ENCODE results near the gene PAX5. TPM values are rescaled to one million over a fixed set of nuclear protein-coding genes. Genes with fewer than 3 reads are reported as not detected.

Gene PAX5
- total RNA-seq, 1 experiment from 2014 or later: not detected

DNA sequence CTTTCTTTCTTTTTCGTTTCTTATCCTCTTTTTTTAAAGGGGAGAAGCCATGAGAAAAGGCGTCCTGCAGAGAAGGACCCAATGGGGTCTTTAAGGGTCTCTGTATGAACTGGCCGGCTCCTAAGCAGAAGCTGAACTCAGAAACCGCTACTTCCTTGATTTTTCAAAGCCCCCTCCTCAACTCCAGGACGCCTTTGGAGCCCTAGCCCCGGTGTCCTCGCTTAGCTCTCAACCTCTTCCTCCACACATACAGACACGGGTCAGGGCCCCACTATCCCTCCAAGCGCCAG, 8.3 kb downstream of the PAX5 start:
- no peak for DNase-seq (ENCODE audit: extremely low read depth, low read depth)

- no peak for DNase-seq (ENCODE audit: extremely low read depth, low read depth)
Observed at GRCh38 chr9:37025071-37025822, 8.8 kb downstream of the PAX5 start.

GRCh38 chr9:37017546-37017945, 16.5 kb downstream of the PAX5 start:
- DNase-seq (ENCODE audit: extremely low read depth, low read depth): no peak

DNA sequence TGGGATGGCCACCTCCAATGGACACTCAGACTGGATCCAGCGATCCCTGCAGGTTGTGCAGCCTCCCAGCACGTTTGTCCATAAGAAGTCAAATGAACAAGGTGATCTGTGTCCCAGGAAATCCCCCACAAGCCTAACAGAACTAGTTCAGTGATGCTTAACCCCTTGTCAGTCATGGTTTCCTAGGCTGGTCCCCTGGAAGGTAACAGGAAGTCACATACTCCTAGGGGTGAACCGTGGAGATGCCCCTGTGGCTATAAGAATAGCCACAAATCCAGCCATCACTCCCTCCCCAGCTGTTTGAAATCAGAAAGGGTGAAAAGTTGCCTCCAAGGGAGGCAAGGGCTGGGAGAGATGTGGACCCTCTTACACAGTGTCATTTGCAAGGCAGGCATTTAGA, 22.5 kb downstream of the PAX5 start:
- no peak for DNase-seq (ENCODE audit: extremely low read depth, low read depth)

DNA sequence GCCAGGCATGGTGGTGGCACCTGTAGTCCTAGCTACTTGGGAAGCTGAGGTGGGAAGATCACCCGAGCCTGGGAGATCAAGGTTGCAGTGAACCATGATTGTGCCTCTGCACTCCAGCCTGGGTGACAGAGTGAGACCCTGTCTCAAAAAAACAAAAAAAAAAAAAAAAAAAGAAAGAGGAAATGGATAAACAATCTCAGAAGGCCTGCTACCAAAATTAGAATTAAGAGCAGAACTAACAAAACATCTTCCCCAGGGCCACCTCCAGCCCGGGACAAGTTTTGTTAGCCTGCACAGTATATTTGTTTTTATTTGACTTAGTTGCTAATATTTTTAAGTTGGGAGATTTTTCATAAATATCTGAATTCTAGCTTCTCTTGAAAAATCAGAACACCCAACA, 23.1 kb downstream of the PAX5 start:
- no peak for DNase-seq (ENCODE audit: extremely low read depth, low read depth)

GRCh38 chr9:37010180-37010579, 23.9 kb downstream of the PAX5 start:
- no peak for DNase-seq (ENCODE audit: extremely low read depth, low read depth)

DNA sequence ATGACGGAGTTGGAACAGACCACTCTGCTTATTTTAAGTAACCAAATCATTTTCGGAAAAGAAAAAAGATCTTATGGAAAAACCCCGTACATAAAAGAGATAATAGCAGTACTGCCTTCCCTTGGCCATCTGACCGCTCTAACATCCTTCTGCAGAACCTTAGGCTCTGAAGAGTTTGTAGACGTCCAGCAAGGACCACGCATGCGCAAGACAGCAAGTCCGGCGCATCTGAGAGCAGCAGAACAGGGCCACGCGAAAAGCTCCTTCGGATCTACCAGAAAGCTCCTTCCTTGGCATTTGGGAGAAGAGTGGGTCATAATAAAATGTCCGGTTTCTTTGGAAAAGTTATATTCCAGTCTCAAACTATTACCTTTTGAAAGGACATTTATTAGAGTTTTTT, 26.8 kb downstream of the PAX5 start:
- DNase-seq (ENCODE audit: extremely low read depth, low read depth): no peak

- DNase-seq (ENCODE audit: extremely low read depth, low read depth): no peak
Observed at GRCh38 chr9:37005517-37006140, 28.4 kb downstream of the PAX5 start.

DNA sequence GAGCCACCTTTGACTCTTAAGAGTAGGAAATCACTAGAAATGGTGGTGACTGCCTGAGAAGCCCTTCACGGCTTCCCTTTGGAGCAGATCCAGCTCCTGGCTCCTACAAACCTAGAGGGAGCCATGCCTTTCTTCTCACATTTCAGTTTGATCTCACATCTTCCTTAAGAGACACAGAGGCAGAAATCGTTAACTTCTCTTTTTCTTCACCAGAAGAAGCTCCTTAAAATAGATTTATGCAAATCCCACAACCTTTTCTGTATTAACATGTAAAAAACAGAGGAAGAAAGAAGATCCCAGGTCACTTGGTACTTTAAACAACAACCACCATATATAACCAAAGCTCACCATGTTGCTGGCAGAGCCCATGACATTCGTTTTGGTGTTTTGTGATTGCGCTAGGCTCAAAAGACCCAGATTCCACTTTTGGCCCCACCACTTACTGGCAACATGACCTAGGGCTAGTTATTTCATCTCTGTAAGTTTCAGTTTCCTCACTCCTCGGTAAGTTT, 29.6 kb downstream of the PAX5 start:
- DNase-seq (ENCODE audit: extremely low read depth, low read depth): no peak

DNA sequence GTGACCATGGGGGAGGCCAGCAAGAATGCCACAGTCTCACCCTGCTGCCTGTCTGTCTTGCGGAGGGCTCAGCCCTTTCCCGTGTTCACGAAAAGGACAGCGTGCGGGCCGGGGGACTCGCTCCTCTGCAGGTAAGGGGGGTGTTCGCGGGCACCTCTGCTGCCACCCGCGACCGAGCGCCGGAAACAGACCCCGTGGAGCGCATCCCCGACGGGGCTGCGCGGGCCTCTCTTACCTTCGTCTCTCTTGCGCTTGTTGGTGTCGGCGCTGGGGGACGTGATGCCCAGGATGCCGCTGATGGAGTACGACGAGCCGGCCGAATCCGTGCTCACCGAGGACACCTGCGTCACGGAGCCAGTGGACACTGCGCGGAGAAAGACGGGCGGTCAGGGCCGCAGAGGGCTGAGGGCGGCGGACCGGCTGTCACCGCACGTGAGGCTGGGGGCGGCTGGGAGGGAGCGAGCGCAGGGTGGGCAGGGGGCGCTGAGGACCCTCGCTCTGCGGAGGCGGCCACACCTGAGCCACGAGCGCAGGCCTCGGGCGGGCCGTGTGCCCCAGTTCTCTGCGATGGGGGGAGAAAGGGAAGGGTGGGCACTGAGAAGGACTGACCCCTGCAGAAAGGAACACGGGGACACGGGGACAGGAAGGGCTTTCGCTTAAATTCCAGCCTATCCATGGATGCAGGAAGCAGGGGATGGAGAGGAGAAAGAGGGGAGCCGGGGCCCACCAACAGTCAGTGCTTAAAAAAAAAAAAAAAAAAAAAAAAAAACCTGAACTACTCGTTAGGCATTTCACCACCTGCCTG, 31.5 kb downstream of the PAX5 start:
- no peak for DNase-seq (ENCODE audit: extremely low read depth, low read depth)

DNA sequence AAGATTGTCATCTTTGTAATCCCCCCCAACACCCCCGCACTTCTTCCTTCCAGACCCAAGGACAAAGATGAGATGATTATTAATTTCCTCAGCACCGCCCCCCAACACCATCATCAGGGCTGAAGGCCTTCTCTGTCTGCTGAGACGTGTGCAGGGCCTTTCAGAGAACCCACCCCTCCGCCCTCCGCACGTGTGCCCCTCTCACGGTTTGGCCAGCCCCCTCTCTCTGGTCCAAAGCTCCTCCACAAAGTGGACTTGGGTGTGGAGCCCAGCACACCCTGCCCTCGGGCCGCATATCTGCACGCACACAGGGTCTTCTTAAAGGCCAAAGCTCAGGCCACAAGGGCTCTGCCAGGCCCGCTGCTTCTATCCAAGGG, 32.0 kb downstream of the PAX5 start:
- DNase-seq (ENCODE audit: extremely low read depth, low read depth): no peak

GRCh38 chr9:37001459-37001858, 32.6 kb downstream of the PAX5 start:
- DNase-seq (ENCODE audit: extremely low read depth, low read depth): no peak

- DNase-seq (ENCODE audit: extremely low read depth, low read depth): no peak
Observed at GRCh38 chr9:36999728-37000333, 34.2 kb downstream of the PAX5 start.

DNA sequence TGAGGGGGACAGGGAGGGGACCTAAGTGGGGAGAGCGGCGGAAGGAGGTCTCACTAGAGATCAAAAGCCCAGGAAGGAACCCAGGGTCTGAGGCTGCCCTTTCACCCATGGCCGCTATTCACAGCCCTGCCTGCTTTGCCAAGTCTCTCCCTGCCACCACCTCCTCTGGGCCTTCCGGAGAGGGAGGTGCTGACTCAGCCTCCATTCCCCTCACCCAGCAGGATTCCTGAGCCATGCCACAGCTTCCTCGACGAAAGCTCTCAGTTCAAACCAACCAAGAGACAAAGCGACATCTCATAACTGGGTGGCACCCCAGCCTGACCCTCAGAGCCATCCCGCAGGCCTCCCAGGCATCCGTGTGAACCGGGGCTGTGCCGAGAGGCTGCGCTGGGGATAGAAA, 36.7 kb downstream of the PAX5 start:
- DNase-seq (ENCODE audit: extremely low read depth, low read depth): no peak

DNA sequence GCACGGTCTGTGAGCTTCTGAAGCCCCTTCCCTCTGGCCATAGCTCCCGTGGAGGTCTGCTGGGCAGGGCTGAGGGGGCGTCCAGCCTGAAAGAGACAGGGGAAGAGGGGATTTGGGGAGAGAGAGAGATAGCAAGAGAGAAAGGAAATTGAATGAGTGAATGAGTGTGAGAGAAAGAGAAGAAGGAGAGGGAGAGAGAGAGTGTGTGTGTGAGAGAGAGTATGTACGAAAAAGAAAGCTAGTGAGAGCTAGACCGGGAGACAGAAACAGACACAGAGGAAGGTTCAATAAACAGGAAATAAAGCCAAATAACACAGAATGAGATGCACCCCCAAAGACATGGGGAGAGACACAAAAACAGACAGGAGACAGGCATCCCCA, 37.4 kb downstream of the PAX5 start:
- DNase-seq (ENCODE audit: extremely low read depth, low read depth): no peak

GRCh38 chr9:36995927-36996705, 38.0 kb downstream of the PAX5 start:
- peak; percentile 32 for DNase-seq (ENCODE audit: extremely low read depth, low read depth)

- no peak for DNase-seq (ENCODE audit: extremely low read depth, low read depth)
Observed at GRCh38 chr9:36993933-36994764, 39.9 kb downstream of the PAX5 start.

DNA sequence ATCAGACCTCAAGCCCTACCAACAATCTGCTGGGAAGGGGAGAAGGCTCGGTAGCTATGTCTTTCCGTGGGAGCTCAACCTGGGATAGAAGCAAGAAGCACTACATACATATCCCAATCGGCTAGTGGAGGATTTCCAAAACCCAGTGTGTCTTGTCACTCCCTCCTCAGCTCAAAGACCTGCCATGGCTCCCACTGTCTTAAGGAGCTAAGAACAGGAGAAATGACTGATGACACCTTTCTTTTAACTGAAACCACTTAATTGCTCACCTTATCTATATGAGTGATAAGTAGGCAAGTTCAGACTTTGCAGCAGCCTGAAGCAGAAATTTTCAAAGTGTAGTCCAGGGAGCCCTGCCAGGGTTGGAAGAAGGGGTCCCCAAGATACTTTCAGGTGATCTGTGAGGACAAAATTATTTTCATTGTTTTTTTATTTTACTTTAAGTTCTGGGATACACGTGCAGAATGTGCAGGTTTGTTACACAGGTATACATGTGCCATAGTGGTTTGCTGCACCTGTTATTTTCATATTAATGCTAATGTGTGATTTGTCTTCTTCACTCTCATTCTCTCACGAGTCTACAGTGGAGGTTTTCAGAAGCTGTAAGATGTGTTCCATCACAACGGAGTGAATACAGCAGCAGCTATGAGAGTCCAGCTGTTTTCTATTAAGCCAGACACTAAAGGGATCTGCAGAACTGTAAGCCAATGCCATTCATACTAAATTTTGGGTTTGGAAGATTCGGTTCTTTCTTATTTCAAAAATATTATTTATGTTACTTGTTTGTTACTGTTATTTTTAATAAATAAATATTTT, 41.4 kb downstream of the PAX5 start:
- DNase-seq (ENCODE audit: extremely low read depth, low read depth): no peak
